T-helper 9 cell (primary cell): ENCODE measurements around the gene MED15.
A peak's percentile ranks its signal among the peaks of the same experiment; 100 is the strongest.
"Not testable (repeated sequence)": the region's sequence is repeated elsewhere in the genome, so short reads cannot be mapped to it uniquely, and the experiment has no call there.

Experiments
- DNase-seq: peaks from one replicate; pipeline ENCODE4 v3.0.0-alpha.2; 2020

MED15 gene

DNA sequence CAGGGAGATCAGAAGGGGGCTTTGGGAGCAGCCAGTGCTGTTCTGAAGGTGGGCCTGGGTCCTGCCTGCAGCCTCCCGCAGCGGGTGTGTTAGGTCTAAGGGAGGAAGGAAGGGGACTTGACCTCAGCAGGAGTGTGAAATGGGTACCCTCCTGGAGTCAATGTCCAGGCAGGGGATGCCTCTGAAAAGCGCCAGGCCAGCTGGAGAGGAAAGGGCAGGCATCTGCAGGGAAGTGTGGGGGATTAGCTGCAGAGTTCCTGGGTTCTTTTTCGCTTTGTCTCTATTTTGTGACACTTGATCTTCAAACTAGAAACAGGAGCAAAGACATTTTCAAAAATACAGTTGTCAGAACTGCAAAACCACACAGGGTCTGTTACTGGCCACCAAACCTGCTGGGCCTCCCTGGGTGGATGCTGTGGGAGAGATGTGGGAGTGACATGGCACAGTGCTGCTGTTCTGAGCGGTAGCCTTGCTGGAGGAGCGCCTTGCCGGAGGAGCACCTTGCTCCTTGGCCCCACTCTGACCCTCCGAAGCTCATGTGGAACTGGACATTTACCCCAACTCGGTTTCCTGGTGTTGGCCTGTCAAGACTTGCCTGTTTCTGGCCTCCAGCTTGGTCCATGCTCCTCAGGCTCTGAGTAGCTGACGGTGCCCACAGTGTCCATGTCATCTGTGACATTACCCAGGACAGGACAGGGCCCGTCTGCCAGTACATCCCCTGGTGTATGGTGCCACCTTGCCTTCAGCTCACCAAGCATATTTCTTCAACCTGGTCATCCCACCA, 25.9 kb downstream of the MED15 start:
- DNase-seq: no peak

DNA sequence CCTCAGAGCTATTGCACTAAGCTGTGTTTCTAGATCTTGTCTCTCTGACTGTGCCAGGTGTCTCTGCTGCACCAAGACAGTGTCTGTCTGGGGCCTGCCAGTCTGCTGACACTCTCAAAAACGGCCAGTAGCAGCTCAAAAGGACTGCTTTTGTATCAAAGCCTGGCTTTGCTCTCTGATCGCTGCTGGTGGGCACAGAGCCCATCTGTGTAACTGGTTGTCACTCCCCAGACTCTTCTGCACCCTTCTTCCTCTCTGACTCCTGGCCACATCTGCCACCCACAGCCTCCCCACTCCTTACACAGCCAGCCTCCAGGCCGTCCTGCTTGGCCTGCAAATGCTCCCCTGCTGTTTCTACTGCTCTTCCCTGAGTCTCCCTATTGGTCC, 26.5 kb downstream of the MED15 start:
- no peak for DNase-seq

DNA sequence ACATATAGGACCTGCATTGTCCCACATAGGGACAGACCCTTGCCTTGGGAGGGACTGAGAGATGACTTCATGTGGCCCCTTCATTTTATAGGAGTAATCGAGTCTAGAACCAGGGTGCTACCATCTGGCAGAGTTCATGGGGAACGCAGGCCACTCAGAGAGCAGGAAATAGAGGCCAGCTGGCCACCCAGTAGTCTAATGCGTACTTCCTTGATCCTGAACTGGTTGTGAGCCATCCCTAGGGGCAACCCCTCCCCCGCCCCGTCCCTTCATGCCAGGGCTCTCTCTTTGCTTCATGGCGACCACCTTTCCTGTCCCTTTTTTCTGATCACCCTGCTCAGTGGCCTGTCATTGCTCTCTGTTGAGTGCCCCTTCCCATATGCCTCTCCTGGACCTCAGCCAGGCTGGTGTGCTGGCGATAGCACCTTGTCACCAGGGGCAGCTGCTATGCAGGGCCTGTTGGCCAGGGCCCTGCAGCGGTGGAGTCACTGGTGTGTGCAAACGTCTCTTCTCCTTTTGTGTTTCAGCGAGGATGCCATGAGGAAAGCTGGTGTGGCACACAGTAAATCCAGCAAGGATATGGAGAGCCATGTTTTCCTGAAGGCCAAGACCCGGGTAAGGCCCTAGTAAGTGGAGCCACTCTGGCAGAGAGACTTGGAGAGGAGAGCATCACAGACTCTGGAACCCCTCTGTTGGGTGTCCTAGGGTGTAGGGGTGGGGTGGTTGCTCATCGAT, 29.3 kb downstream of the MED15 start:
- no peak for DNase-seq

DNA sequence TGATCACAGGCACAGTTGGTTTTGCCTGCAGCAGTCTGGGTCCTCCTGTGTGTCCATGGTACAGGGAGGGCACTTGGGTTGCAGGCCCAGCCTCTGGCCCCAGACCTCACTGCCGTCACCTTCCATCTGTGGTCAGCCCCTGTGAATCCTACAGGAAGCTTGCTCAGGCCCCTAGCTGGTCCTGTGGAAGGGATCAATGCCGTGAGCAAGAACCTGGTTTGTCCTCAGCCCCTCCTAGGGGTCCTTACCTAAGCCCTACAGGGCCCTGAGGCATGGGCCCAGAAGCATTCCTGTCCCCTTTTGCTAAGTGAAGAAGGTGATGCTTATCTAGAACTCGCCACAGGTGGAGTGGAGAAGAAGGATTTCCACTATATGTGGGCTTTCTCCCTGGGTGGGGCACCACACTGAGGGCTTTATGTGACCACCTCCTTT, 29.9 kb downstream of the MED15 start:
- DNase-seq: no peak

DNA sequence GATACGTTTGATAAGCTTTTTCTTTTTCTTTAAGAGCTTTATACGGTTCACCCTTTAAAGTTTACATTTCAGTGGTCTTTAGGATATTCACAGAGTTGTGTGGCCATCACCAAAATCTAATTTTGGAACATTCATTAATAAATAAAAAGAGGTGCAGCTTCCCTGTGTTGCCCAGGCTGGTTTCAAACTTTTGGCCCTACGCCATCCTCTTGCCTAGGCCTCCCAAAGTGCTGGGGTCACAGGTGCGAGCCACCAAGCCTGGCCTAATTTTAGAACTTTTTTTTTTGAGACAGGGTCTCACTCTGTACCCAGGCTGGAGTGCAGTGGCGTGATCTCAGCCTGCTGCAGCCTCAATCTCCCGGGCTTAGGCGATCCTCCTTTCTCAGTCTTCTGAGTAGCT, 30.6 kb downstream of the MED15 start:
- no peak for DNase-seq

DNA sequence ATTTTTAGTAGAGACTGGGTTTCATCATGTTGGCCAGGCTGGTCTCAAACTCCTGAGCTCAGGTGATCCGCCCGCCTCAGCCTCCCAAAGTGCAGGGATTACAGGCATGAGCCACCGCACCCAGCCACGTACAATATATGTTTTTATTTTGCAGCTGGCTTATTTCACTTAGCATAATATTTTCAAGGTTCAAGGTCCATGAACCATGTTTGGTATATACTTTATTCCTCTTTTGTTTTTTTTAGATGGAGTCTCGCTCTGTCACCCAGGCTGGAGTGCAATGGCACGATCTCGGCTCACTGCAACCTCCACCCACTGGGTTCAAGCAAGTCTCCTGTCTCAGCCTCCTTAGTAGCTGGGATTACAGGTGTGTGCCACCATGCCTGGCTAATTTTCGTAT, 31.5 kb downstream of the MED15 start:
- DNase-seq: not testable (repeated sequence)

DNA sequence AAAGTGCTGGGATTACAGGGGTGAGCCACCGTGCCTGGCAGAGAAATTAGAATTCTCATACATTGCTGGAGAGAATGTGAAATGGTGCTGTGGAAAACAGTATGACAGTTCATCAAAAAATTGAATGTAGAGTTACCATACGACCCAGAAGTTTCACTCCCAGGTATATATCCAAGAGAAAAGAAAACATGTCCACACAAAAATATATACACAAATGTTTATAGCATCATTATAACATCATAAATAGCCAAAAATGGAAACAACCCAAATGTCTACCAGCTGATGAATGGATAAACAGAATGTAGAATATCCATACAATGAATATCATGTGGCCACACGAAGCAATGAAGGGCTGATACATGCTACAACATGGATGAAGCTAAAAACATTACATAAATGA, 34.6 kb downstream of the MED15 start:
- DNase-seq: no peak

DNA sequence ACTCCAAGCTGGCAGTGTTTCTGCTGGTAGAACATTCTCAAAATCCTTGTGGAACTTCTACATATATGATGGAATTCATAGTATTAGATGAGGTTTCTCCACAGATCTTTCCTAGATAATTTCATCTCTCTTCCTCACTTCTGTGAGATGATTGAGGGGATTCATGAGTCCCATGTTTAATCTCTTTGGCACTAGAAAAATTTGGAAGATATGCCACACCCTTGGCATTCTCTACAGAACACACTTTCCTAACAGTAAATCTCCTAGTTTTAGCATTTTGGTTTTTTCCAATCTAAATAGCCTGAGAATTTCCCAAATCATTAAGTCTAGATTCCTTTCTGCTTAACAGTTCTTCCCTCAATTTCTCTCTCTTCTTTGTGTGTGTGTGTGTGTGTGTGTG, 35.3 kb downstream of the MED15 start:
- no peak for DNase-seq

DNA sequence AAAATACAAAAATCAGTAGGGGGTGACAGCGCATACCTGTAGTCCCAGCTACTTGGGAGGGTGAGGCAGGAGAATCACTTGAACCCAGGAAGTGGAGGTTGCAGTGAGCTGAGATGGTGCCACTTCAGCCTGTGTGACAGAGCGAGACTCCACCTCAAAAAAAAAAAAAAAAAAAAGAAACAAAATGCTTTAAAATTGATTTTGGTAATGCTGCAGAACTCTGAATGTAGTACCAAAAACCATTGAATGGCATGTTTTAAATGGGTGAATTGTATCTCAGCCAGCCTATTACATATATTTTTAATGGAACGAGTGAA, 37.9 kb downstream of the MED15 start:
- DNase-seq: not testable (repeated sequence)

GRCh38 chr22:20545681-20546521, 38.5 kb downstream of the MED15 start:
- no peak for DNase-seq

- no peak for DNase-seq
These were observed 39.1 kb downstream of the MED15 start for GRCh38 chr22:20546541-20546950.

GRCh38 chr22:20547029-20547428, 39.6 kb downstream of the MED15 start:
- no peak for DNase-seq

DNA sequence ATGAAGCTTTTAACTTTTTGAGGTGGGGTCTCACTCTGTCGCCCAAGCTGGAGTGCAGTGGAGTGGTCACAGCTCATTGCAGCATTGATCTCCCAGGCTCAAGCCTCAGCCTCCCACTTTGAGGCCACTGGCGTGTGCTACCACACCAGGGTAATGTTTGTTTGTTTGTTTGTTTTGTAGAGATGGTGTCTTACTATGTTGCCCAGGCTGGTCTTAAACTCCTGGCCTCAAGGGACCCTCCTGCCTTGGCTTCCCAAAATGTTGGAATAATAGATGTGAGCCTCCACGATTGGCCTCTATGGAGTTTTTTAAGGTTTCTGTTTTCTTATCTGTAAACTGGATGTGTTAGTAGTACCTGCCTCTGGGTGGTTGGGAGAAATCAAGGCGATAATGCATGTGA, 41.4 kb downstream of the MED15 start:
- DNase-seq: no peak

DNA sequence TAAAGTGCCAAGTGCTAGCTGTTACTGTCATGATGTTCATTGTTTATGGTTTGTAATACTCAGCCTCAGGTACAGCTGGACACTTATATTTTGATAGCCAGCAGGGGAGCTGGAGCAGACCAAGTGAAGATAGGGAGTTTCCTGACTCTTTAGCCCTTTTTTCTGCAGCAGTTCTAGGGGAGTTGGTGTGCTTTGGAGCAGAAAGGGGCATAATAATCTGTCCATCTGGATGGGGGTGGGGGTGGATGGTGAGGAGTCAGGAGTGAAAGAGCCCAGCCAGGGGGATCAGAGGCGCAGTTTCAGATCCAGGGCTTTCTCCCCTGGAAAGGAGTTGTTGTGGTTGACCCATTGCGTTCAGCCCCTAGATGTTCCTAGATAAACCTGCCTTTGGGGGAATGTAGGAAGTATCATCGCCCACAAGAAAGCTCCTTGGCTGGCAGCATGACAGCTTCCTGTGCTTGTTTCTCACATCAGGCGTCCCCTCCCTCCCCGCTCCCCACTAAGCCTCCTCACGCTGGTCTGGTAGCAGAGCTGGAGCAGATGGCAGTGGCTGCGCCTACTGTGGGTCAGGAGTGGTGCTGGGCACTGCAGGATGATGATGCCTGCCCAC, 41.9 kb downstream of the MED15 start:
- peak; percentile 57 for DNase-seq

DNA sequence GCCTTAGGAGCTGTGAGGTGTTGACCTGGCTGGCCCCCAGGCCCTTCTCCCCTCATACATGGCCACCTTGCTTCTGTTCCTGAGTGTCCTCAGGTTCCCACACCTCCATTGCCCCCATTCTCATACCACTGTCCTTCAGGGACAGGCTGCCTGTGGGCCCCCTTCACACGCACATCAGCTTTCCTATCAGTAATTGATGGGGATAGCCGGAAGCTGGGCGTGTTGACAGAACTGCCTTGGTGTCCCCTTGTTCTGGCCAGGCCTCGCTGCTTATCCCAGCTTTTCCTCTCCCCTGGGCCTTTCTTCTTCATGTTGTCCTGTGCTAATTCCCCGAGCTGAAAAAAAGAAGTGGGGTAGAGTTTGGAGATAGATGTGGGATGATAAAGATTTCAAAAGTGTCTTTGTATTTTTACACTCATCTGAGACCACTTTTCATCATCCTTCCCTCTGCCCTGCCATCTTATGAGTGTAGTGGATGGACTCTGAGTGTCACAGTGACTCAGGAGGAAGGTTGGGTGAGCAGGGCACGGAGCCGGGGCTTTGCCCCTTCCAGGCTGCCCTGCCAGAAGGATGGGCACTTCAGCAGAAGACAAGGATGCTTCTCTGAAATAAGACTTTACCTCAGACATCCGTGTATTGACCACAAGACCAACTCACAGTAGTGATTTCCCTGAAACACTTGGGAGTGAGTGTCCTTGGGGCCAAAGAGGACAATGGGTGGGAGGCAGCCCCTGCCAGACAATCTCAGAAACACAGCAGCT, 42.8 kb downstream of the MED15 start:
- no peak for DNase-seq

DNA sequence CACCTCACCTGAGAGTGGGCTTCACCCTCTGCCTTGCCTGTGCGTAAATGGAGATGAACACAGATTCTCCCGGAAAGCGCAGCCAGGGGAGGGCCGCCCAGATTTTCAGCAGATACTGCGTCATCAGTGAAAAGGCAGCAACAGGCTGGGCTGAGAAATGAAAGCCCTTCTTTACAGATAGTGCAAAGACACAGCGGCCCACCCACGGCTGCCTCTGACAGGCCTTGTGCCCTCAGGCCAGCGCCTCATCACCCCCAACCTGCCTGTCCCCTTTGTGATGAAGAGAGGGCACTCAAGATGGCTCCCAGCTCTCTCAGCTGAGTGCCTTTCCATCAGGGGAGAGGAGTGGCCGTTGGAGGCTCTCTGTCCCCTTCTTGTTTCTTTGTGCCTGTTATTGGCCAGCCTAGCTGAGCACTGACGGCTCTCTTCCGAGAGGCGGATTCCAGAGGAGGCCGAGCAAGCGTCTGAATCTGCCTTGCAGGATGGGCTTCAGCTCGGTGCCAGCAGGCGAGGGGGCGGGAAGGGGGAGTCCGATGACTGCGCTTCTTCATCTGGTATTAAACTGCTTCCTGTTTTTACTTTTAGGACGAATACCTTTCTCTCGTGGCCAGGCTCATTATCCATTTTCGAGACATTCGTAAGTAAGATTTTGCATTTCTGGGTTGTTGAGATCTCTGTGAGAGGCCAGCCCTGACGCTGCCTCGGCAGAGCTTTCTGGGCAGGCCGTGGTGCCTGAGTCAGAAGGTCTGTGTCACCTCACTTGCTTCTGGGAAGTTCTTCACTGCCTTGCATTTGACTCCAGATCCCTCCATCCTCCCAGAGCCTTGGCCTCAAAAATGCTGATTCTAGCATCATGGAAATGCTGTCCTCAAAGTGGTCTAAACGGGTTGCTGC, 43.7 kb downstream of the MED15 start:
- peak; percentile 33 for DNase-seq

- DNase-seq: no peak
These were observed 44.5 kb downstream of the MED15 start for GRCh38 chr22:20551805-20552442.

DNA sequence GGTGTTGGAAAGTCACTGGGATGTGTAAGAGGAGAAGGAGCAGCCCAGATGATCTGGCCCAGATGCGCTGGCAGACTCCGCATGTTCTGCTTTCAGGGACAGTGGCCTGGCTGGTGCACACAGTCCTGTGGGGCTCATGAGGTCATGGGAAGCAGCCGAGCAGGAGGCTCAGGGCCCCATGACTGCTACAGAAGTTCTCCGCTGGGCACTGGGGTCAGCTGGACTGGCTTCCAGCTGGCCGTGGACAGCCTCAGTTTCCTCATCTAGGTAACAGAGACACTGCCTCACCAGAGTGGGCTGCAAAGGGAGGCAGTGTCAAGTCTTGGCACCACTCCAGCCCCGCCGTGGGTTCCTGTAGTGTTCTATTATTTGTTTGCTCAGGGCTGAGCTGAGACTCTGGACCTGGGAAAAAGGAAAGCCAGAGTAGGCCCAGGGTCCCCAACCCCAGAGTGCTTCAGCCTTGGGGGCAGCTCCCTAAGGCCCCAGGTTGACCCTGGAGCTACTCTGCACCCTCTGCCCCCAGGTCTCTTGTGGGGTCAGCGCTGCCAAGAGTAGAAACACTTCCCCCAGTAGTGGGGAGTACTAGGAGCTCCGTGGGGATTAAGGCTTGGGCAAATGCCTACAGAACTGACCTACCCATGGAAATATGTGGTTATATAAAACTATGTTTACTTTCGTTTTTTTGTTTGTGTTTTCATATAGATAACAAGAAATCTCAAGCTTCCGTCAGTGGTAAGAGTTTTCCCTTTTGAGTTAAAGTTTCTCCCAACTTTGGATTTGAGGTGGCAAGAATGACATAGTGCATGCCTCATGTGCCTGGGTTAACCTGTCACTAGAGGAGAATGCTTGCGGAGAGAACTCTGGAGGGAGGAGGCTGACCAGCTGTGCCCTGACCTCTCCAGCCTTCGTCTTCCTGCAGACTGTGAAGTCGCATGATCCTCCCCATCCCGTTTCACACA, 45.3 kb downstream of the MED15 start:
- DNase-seq: no peak

GRCh38 chr22:20553947-20554741, 46.7 kb downstream of the MED15 start:
- no peak for DNase-seq
